Stimulated activated CD4-positive, alpha-beta T cell treated with anti-CD3 and anti-CD28 coated beads, Interleukin-1b, Interleukin-23, amount 100 ng/mL, for 24 hours (primary cell): ENCODE data around the gene TOR4A.
"Not testable (repeated sequence)": the region's sequence is repeated elsewhere in the genome, so short reads cannot be mapped to it uniquely, and the experiment has no call there.

ENCODE experiments used
- DNase-seq, 4 experiments: peaks; one replicate each; pipeline ENCODE4 v3.0.0-alpha.2; 2020; ENCODE audit warnings: low read depth in 4 of 4, low spot score in 1 of 4

Gene TOR4A

GRCh38 chr9:137251490-137252268, 25.8 kb upstream of the TOR4A start:
- DNase-seq, result no peak

- no peak for DNase-seq
Measured at GRCh38 chr9:137252555-137253506, 24.7 kb upstream of the TOR4A start.

- no peak for DNase-seq
Measured at GRCh38 chr9:137253717-137254623, 23.6 kb upstream of the TOR4A start.

- DNase-seq, result peak; percentile 87 to 97 (median 95)
Measured at GRCh38 chr9:137254624-137255447, 22.7 kb upstream of the TOR4A start, which contains the start of gene NELFB. TSS of gene NELFB (plus strand) at chr9:137255327.

- DNase-seq, result no peak
Measured at GRCh38 chr9:137255448-137256114, 21.9 kb upstream of the TOR4A start.

GRCh38 chr9:137256362-137256761, 21.2 kb upstream of the TOR4A start:
- DNase-seq, result no peak

- no peak for DNase-seq
Measured at GRCh38 chr9:137256856-137257255, 20.7 kb upstream of the TOR4A start.

- DNase-seq, result not testable (repeated sequence)
Measured at GRCh38 chr9:137262173-137262908, 15.2 kb upstream of the TOR4A start.

- DNase-seq, result no peak
Measured at GRCh38 chr9:137262909-137263285, 14.6 kb upstream of the TOR4A start.

GRCh38 chr9:137263506-137263905, 14.0 kb upstream of the TOR4A start:
- no peak for DNase-seq

GRCh38 chr9:137264067-137264466, 13.5 kb upstream of the TOR4A start:
- DNase-seq, result no peak

GRCh38 chr9:137265496-137266161, 11.9 kb upstream of the TOR4A start:
- DNase-seq, result no peak

- DNase-seq, result no peak
Measured at GRCh38 chr9:137266162-137266527, 11.4 kb upstream of the TOR4A start.

- DNase-seq, result no peak
Measured at GRCh38 chr9:137266585-137267453, 10.7 kb upstream of the TOR4A start.

- DNase-seq, result no peak
Measured at GRCh38 chr9:137267933-137268355, 9.6 kb upstream of the TOR4A start.

- DNase-seq, result no peak
Measured at GRCh38 chr9:137268538-137269201, 8.9 kb upstream of the TOR4A start.

- no peak for DNase-seq
Measured at GRCh38 chr9:137269231-137269772, 8.2 kb upstream of the TOR4A start.
